GM13977 (cell line): ENCODE results near the gene IER5L.
A peak's percentile ranks its signal among the peaks of the same experiment; 100 is the strongest.
"Not testable (repeated sequence)": the region's sequence is repeated elsewhere in the genome, so short reads cannot be mapped to it uniquely, and the experiment has no call there.

Experiments
- DNase-seq: peaks from one replicate; pipeline ENCODE4 v3.0.0; 2012; ENCODE audit warnings: low spot score
- CTCF ChIP-seq: IDR thresholded peaks from 2 replicates; pipeline ENCODE4 v1.5.1; 2012; ENCODE audit warnings: mild to moderate bottlenecking, control low read depth; ENCODE audit not compliant: insufficient read depth; ENCODE audit errors: extremely low read depth, missing control alignments
- in situ Hi-C: fragments of 300-500 bp; cut with MboI; formaldehyde crosslinking; loops from one replicate; pipeline ENCODE4 v1.12.0; 2022; ENCODE audit warnings: low sequenced_read_pairs, low pct_unique_long_range_greater_than_20kb, mixed read lengths, inconsistent platforms; ENCODE audit not compliant: unreplicated experiment

IER5L gene

DNA sequence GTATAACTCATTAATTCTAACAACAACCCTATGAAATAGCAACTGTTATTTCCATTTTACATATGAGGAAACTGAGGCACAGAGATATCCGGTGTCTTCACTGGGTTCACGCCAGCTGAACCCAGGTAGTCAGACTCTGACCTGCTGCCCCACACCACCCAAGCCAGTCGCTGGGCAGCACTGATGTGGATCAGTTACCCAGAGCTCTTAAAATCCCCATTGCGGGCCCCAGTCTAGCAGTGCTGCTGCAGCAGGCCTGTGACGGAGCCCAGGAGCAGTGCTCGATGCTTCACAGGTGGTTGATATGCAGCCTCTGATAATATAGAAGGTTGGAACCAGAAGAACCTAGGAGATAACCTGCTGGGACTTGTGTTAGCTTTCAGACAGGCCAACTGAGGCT lies 42.6 kb downstream of the IER5L start:
- in situ Hi-C loops, result loop anchor here (10.0 to 25.0 kb wide), 2 partner anchors 479 to 652 kb away; no protein-coding TSS in a partner anchor
- no peak for DNase-seq
- TF ChIP-seq CTCF, result no peak

DNA sequence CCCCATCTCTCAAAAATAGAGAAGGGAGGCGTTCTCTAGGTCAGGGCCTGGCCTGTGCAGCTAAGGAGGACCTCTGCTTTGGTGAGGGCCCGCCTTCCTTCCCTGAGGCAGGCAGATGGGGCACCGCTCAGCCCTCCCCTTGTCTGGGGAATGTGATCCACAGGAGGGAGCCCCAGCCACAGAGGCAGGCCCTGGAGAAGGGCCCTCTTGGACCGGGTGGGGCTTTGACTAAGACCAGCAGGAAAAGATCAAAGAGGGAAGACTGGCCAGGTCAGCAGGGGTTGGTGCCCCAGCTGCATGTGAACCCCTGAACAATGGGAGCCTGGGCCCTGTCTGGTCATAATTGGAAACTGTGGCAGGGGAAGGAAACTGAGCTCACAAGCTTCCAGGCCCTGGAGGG lies 45.0 kb downstream of the IER5L start:
- DNase-seq, result no peak
- in situ Hi-C loops, result loop anchor here (10.0 to 25.0 kb wide), 2 partner anchors 482 to 654 kb away; no protein-coding TSS in a partner anchor
- TF ChIP-seq CTCF, result no peak

DNA sequence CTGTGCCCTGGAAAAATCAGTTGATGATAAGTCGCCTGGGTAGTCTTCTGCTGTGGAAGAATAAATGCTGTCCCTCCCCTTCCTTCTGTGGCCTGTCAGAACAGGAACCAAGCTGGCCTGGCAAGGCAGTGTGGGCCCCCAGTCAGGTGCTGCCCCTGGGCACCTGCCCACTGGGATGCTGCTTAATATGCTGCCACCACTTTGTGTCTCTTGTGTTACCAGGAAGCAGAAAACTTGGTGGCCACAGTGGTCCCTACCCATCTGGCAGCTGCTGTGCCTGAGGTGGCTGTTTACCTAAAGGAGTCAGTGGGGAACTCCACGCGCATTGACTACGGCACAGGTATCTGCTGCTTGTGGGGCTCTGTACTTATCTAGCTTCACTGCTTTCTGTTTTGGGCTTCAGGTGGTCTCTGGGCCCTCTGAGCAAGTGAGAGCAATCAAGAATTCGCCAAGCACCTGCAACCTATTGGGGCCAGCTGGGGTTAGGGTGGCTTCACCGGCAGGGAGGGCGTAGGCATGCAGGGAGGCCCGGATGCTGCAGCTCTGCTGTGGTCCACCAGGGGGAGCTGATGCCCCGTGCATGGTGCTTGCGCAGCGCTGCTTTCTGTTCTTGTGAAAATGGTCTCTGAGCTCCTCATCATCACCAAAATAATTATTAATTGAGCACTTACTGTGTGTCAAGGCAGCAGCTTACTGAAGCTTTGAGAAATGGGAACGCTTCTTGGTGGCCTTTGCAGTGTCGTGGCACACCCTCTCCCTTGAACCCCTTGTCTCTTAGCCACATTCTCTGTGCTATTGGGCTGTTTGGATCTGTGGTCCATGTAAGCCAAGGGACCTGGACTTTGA lies 46.5 kb downstream of the IER5L start:
- DNase-seq, result peak; percentile 88
- in situ Hi-C loops, result loop anchor here (10.0 to 25.0 kb wide), 2 partner anchors 483 to 656 kb away; no protein-coding TSS in a partner anchor
- peak; percentile 98 for TF ChIP-seq CTCF

DNA sequence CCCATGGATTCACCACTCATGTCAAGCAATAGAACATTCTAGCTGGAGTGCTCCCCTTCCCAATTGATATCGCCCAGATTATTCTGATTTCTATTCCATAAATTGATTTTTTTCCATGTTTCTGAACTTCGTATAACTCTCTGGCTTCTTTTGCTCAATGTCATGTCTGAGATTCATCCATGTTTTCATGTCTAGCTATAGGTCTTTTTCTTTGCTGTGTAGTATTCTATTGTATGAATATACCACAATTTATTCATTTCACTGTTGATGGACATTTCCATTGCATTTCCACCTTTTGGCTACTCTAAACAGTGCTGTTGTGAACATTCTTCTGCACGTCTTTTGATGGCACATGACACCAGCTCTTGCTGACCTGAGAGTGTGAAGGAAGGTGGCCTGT lies 47.3 kb downstream of the IER5L start:
- DNase-seq, result no peak
- TF ChIP-seq CTCF, result no peak
- in situ Hi-C loops, result loop anchor here (10.0 to 25.0 kb wide), 2 partner anchors 484 to 657 kb away; no protein-coding TSS in a partner anchor

DNA sequence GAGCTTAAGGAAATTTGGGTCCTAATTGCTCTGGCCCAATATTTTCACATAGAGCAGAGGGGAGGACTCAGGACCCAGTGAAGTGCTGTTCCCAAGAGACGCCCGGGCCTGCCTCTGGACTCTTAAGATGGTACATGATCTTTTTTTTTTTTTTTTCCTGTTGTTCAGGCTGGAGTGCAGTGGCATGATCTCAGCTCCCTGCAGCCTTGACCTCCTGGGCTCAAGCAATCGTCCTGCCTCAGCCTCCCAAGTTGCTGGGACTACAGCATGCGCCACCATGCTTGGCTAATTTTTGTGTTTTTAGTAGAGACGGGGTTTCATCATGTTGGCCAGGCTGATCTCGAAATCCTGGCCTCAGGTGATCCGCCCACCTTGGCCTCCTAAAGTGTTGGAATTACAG lies 47.8 kb downstream of the IER5L start:
- in situ Hi-C loops, result loop anchor here (10.0 to 25.0 kb wide), 2 partner anchors 485 to 657 kb away; no protein-coding TSS in a partner anchor
- not testable (repeated sequence) for DNase-seq

DNA sequence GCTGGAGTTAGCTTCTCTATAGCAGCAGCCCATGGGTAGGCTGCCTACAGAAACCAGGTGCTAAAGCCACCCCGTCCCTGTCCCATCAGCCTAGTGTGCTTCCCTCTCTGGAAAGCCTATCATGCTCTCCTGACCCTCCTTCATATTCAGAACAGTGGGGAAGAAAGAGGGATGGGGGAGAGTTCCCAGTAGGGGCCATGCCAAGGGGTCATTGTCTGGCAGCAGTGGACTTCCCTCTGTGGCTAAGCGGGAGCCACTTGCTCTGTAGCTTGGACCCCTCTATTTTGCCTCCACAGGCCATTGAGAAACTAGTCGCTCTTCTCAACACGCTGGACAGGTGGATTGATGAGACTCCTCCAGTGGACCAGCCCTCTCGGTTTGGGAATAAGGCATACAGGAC lies 49.4 kb downstream of the IER5L start:
- TF ChIP-seq CTCF, result no peak
- DNase-seq, result no peak
- in situ Hi-C loops, result loop anchor here (25.0 kb wide), 1 partner anchor 659 kb away; no protein-coding TSS in a partner anchor
